Endothelial cell of umbilical vein (primary cell): ENCODE data around the gene YWHAH. TPM values are rescaled to one million over a fixed set of nuclear protein-coding genes. Genes with fewer than 3 reads are reported as not detected.

Experiments used
- BruUV-seq: library from RNA; stranded (reverse); fragments of 400-500 nt; replicated peaks from 2 replicates; lab custom pipeline; 2021; lab: Mats Ljungman, UMichigan
- CTCF ChIA-PET: fragments of 300-600, 350-600 bp; sonication (Branson Sonifier 250); formaldehyde crosslinking; loops from one replicate; lab custom pipeline; 2021; ENCODE audit warnings: antibody characterized with exemption, inconsistent platforms; lab: Charles Lee
- POLR2A ChIA-PET: fragments of 300-600, 350-600 bp; sonication (Branson Sonifier 250); formaldehyde crosslinking; loops from one replicate; lab custom pipeline; 2021; ENCODE audit warnings: antibody characterized with exemption, inconsistent platforms; lab: Charles Lee
- DNase-seq: peaks from one replicate; pipeline ENCODE4 v3.0.0-alpha.2; 2011; ENCODE audit warnings: low read depth, low spot score
- FAIRE-seq: peaks from 2 replicates; lab custom pipeline; 2011; peaks lifted over from hg19 to GRCh38; lab: Jason Lieb, UNC
- H2AFZ ChIP-seq: 2 replicates; pipeline ENCODE4 v1.6.0; 2012; ENCODE audit warnings: low read depth, low read length, control low read depth, inconsistent platforms
- H3K27ac ChIP-seq: 2 replicates; pipeline ENCODE4 v1.5.1; 2011; ENCODE audit warnings: low read depth, mild to moderate bottlenecking, control low read depth, low read length, moderate library complexity; ENCODE audit not compliant: insufficient read depth
- H3K27me3 ChIP-seq, 2 experiments: 2 replicates each; pipeline versions ENCODE4 v1.6.0 to v1.6.1; 2011; ENCODE audit warnings: low read length in 2 of 2, mixed read lengths in 1 of 2; ENCODE audit not compliant: control insufficient read depth in 2 of 2, insufficient read depth in 2 of 2
- H3K36me3 ChIP-seq, 2 experiments: 2 replicates in 1 of 2; 3 replicates in 1 of 2; pipeline ENCODE4 v1.5.1; 2011; ENCODE audit warnings: low read length in 2 of 2, mild to moderate bottlenecking in 1 of 2, moderate library complexity in 1 of 2; ENCODE audit not compliant: control insufficient read depth in 2 of 2, insufficient read depth in 2 of 2; ENCODE audit errors: extremely low read depth in 1 of 2
- H3K4me1 ChIP-seq: 3 replicates; pipeline ENCODE4 v1.5.1; 2011; ENCODE audit warnings: mild to moderate bottlenecking, low read length; ENCODE audit not compliant: control insufficient read depth, insufficient read depth; ENCODE audit errors: extremely low read depth
- H3K4me2 ChIP-seq: 2 replicates; pipeline ENCODE4 v1.6.1; 2011; ENCODE audit warnings: low read length, control low read depth, mixed read lengths; ENCODE audit not compliant: insufficient read depth
- H3K4me3 ChIP-seq, 3 experiments: fragments of 200-600 bp in 1 of 3; sonication (generic), shearing (Covaris generic) in 1 of 3; replicated peaks in 1 of 3; 2 replicates each; pipeline ENCODE4 v1.5.1; 2011 to 2016; ENCODE audit warnings: control low read depth in 3 of 3, low read length in 3 of 3, mild to moderate bottlenecking in 2 of 3, inconsistent platforms in 1 of 3, low read depth in 1 of 3, moderate library complexity in 1 of 3; ENCODE audit not compliant: insufficient read depth in 1 of 3
- H3K79me2 ChIP-seq: 2 replicates; pipeline ENCODE4 v1.6.0; 2012; ENCODE audit warnings: low read length, inconsistent platforms; ENCODE audit not compliant: control insufficient read depth, insufficient read depth
- H3K9ac ChIP-seq: replicated peaks from 2 replicates; pipeline ENCODE3; 2011; ENCODE audit warnings: low read length, control low read depth; ENCODE audit not compliant: insufficient read depth; ENCODE audit errors: extremely low read depth
- H3K9me1 ChIP-seq: replicated peaks from 3 replicates; pipeline ENCODE4 v1.6.0; 2011; ENCODE audit warnings: mild to moderate bottlenecking, low read length; ENCODE audit not compliant: control insufficient read depth, insufficient read depth; ENCODE audit errors: extremely low read depth
- H3K9me3 ChIP-seq: replicated peaks from 2 replicates; pipeline ENCODE4 v1.5.1; 2012; ENCODE audit warnings: low read length, inconsistent platforms; ENCODE audit not compliant: control insufficient read depth, insufficient read depth
- H4K20me1 ChIP-seq: replicated peaks from 2 replicates; pipeline ENCODE3; 2011; ENCODE audit warnings: mild to moderate bottlenecking, low read length; ENCODE audit not compliant: control insufficient read depth, insufficient read depth; ENCODE audit errors: extremely low read depth
- EZH2 ChIP-seq: IDR thresholded peaks from 2 replicates; pipeline ENCODE4 v1.6.1; 2012; ENCODE audit warnings: borderline replicate concordance, low read depth, mild to moderate bottlenecking, moderate library complexity, low read length, inconsistent platforms; ENCODE audit not compliant: severe bottlenecking
- FOS ChIP-seq: IDR thresholded peaks from 2 replicates; pipeline ENCODE4 v1.6.1; 2011; ENCODE audit warnings: mild to moderate bottlenecking, low read length, moderate library complexity, borderline replicate concordance; ENCODE audit not compliant: insufficient read depth
- GATA2 ChIP-seq: IDR thresholded peaks from 2 replicates; pipeline ENCODE4 v1.7.0; 2011; ENCODE audit warnings: low read depth, mild to moderate bottlenecking, moderate library complexity, mixed read lengths, low read length; ENCODE audit not compliant: insufficient read length, insufficient read depth
- JUN ChIP-seq: IDR thresholded peaks from 2 replicates; pipeline ENCODE4 v1.6.1; 2011; ENCODE audit warnings: borderline replicate concordance, low read depth; ENCODE audit not compliant: insufficient read length, insufficient read depth
- MAX ChIP-seq: IDR thresholded peaks from 2 replicates; pipeline ENCODE4 v1.6.1; 2011; ENCODE audit not compliant: insufficient read depth, insufficient read length
- MYC ChIP-seq: IDR thresholded peaks from one replicate; pipeline ENCODE4 v1.6.1; 2011; ENCODE audit warnings: mild to moderate bottlenecking, low read depth, low read length
- POLR2A ChIP-seq: IDR thresholded peaks from 2 replicates; pipeline ENCODE4 v1.6.1; 2012; ENCODE audit warnings: low read depth, mild to moderate bottlenecking, control low read depth, low read length
- POLR2AphosphoS5 ChIP-seq: IDR thresholded peaks from 2 replicates; pipeline ENCODE4 v1.6.1; 2012; ENCODE audit warnings: low read depth, mild to moderate bottlenecking, control low read depth, low read length, moderate library complexity; ENCODE audit not compliant: insufficient read depth
- dilution Hi-C: fragments of 300-500 bp; cut with MboI; formaldehyde crosslinking; loops from one replicate; pipeline ENCODE4 v1.15.0; 2019; ENCODE audit warnings: low sequenced_read_pairs; ENCODE audit not compliant: extremely low pct_ligation_motif_present
- intact Hi-C: fragments of 100-400 bp; cut with micrococcal nuclease; formaldehyde crosslinking; loops from one replicate; pipeline ENCODE4 v1.10.0; 2022
- polyA plus RNA-seq, 4 experiments: library from polyadenylated mRNA; depleted of rRNA in 3 of 4; stranded (reverse) in 3 of 4; unstranded in 1 of 4; fragments of >200 nt; gene quantifications; 2 replicates each; pipeline versions ENCODE4 v1.2.1 to v1.2.3, GENCODE V29; 2011 to 2012; ENCODE audit warnings: missing spikeins in 1 of 4
- total RNA-seq: library from RNA; stranded (reverse); gene quantifications from 2 replicates; pipeline ENCODE4 v1.2.3, GENCODE V29; 2021
- TF ChIP-seq, protein P1 (sequence below), 2 donors: IDR thresholded peaks; 1 replicate in 1 of 2; 2 replicates in 1 of 2; pipeline ENCODE4 v1.5.1; 2011; ENCODE audit warnings: low read length in 2 of 2, mild to moderate bottlenecking in 2 of 2, moderate library complexity in 2 of 2, control low read depth in 1 of 2, inconsistent platforms in 1 of 2, low read depth in 1 of 2; ENCODE audit not compliant: insufficient read depth in 1 of 2; ENCODE audit errors: extremely low read depth in 1 of 2

Gene YWHAH
- total and polyA plus RNA-seq, 2 donors (not counting 3 experiments of a cell fraction or from before 2014, with no cell fraction given), result 73.6 to 170 TPM

DNA sequence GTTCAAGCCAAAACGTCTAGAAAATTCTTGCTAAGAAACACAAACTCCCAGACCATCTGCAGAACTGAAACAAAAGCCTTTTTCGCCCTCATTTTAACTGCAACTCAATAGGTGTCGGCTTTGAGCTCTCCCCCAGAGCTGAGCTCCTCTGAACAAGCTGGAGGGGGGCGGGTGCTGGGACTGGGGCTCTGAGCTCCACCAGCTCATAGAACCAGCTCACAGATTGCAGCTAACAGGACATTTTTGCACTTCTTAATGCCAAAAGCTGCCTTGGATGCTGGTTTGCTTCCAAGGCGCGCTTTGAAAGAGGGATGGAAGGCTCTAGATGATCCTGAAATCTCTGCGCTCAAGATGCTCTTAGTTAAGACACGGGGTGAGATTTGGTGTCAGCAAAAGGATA, 6.0 kb upstream of the YWHAH start:
- BruUV-seq, result no TSS peak
- no peaks in the 10 kb centered on the region for H3K9me1 ChIP-seq
- H3K27ac ChIP-seq, result no peak overlapping the region
- H3K4me2 ChIP-seq, result no peak overlapping the region
- FAIRE-seq, result no peak
- H3K4me1 ChIP-seq, result peaks cover under 1% of the 10 kb centered on the region
- H3K9ac ChIP-seq, result no peak overlapping the region
- TF ChIP-seq MAX (no peak), GATA2 (no peak), JUN (no peak), POLR2AphosphoS5 (no peak)
- no peaks in the 10 kb centered on the region for H4K20me1 ChIP-seq
- dilution Hi-C loops, result no loop called here
- H3K9me3 ChIP-seq, result no peaks in the 10 kb centered on the region
- ChIA-PET POLR2A (interaction anchor here (0.9 kb wide), 1 partner anchor 8 kb away, joined by 5 read pairs; no protein-coding TSS in a partner anchor), CTCF (interaction anchor here (1.1 to 1.7 kb wide), 2 partner anchors 32 to 66 kb away, joined by 3 to 5 read pairs; no protein-coding TSS in a partner anchor)
- intact Hi-C loops, result no loop called here
- no peaks in the 10 kb centered on the region for H3K36me3 ChIP-seq
- H3K27me3 ChIP-seq, result peaks cover 0 to 9% of the 10 kb centered on the region in 2 experiments
- no peak overlapping the region for H2AFZ ChIP-seq
- DNase-seq, result no peak
- no peaks in the 10 kb centered on the region for H3K79me2 ChIP-seq
- H3K4me3 ChIP-seq, result no peak overlapping the region

GRCh38 chr22:31940506-31940905, 3.8 kb upstream of the YWHAH start:
- no peaks in the 10 kb centered on the region for H4K20me1 ChIP-seq
- H3K9me3 ChIP-seq, result no peaks in the 10 kb centered on the region
- FAIRE-seq (no peak), DNase-seq (no peak)
- no peak overlapping the region for H2AFZ ChIP-seq
- intact Hi-C loops (no loop called here), dilution Hi-C loops (no loop called here)
- CTCF ChIA-PET, result no interaction called here
- H3K9me1 ChIP-seq, result no peaks in the 10 kb centered on the region
- no peak overlapping the region for H3K9ac ChIP-seq
- no peaks in the 10 kb centered on the region for H3K36me3 ChIP-seq
- BruUV-seq, result no TSS peak
- peaks cover 11% of the 10 kb centered on the region for H3K79me2 ChIP-seq
- H3K4me3 ChIP-seq, result no peak overlapping the region
- no peak overlapping the region for H3K4me2 ChIP-seq
- POLR2A ChIA-PET, result no interaction called here
- H3K27me3 ChIP-seq, result peaks cover 0 to 5% of the 10 kb centered on the region in 2 experiments
- H3K27ac ChIP-seq, result no peak overlapping the region
- TF ChIP-seq FOS, result no peak
- no peak for TF ChIP-seq POLR2AphosphoS5
- no peak for TF ChIP-seq POLR2A
- TF ChIP-seq, protein P1, sequence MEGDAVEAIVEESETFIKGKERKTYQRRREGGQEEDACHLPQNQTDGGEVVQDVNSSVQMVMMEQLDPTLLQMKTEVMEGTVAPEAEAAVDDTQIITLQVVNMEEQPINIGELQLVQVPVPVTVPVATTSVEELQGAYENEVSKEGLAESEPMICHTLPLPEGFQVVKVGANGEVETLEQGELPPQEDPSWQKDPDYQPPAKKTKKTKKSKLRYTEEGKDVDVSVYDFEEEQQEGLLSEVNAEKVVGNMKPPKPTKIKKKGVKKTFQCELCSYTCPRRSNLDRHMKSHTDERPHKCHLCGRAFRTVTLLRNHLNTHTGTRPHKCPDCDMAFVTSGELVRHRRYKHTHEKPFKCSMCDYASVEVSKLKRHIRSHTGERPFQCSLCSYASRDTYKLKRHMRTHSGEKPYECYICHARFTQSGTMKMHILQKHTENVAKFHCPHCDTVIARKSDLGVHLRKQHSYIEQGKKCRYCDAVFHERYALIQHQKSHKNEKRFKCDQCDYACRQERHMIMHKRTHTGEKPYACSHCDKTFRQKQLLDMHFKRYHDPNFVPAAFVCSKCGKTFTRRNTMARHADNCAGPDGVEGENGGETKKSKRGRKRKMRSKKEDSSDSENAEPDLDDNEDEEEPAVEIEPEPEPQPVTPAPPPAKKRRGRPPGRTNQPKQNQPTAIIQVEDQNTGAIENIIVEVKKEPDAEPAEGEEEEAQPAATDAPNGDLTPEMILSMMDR (IDR thresholded peaks at IDR 0.05; ENCODE audit: extremely low read depth in 1 of 2, insufficient read depth in 1 of 2, low read depth in 1 of 2, low read length in 2 of 2), result no peak
- no peak for TF ChIP-seq GATA2
- no peak for TF ChIP-seq MYC
- TF ChIP-seq JUN, result no peak
- TF ChIP-seq MAX, result no peak
- no peak for TF ChIP-seq EZH2
- H3K4me1 ChIP-seq, result peaks cover 7% of the 10 kb centered on the region
